HCT116 (cell line): ENCODE results near the gene FAM168A. TPM values are rescaled to one million over a fixed set of nuclear protein-coding genes. Genes with fewer than 3 reads are reported as not detected.

Source experiments
- ATAC-seq: fragments of 200-7000 bp; cut with Tn5 transposase; 2 replicates; pipeline ENCODE4 v1.9.1; 2020; ENCODE audit warnings: mild to moderate bottlenecking, moderate library complexity
- BruUV-seq: library from RNA; stranded (reverse); fragments of 400-500 nt; replicated peaks from 2 replicates; lab custom pipeline; 2021; lab: Mats Ljungman, UMichigan
- CTCF ChIA-PET: fragments of 300-600 bp; sonication (Branson Sonifier 250); formaldehyde crosslinking; loops from one replicate; lab custom pipeline; 2021; ENCODE audit warnings: antibody characterized with exemption; lab: Charles Lee
- POLR2A ChIA-PET: fragments of 300-600, 350-600 bp; sonication (Branson Sonifier 250); formaldehyde crosslinking; loops from one replicate; lab custom pipeline; 2021; ENCODE audit warnings: antibody characterized with exemption; lab: Charles Lee
- RAD21 ChIA-PET, 2 experiments: fragments of 300-600 bp; sonication (Branson Sonifier 250); formaldehyde crosslinking; loops; one replicate each; lab custom pipeline; 2023; ENCODE audit warnings: low total read pairs in 2 of 2; ENCODE audit not compliant: uncharacterized antibody in 2 of 2, unreplicated experiment in 2 of 2, low non-redundant PET in 1 of 2; lab: Charles Lee
- DNase-seq: peaks from one replicate; pipeline ENCODE4 v3.0.0-alpha.2; 2010; ENCODE audit warnings: low read depth, low spot score
- H2AFZ ChIP-seq: fragments of 200-600 bp; shearing (Covaris generic), sonication (generic); 2 replicates; pipeline ENCODE4 v1.6.1; 2017; ENCODE audit warnings: low read depth, mixed run types, mixed read lengths, antibody characterized with exemption, low read length; ENCODE audit not compliant: poor library complexity, severe bottlenecking
- H3K27ac ChIP-seq: 2 replicates; pipeline ENCODE4 v1.5.1; 2012; ENCODE audit warnings: low read depth, low read length
- H3K27me3 ChIP-seq: fragments of 200-600 bp; sonication (generic); 2 replicates; pipeline ENCODE4 v1.6.1; 2016; ENCODE audit warnings: mixed run types, low read length, mixed read lengths; ENCODE audit not compliant: insufficient read depth
- H3K36me3 ChIP-seq, 2 experiments: fragments of 200-500 bp in 1 of 2; fragments of 200-600 bp in 1 of 2; sonication (Bioruptor generic) in 1 of 2; sonication (generic) in 1 of 2; 2 replicates each; pipeline versions ENCODE4 v1.5.1 to v1.6.1; 2014 to 2016; ENCODE audit warnings: low read length in 2 of 2, inconsistent platforms in 1 of 2, mixed read lengths in 1 of 2, mixed run types in 1 of 2; ENCODE audit not compliant: insufficient read depth in 2 of 2, control insufficient read depth in 1 of 2
- H3K4me1 ChIP-seq, 2 experiments: fragments of 200-600 bp in 1 of 2; sonication (generic) in 1 of 2; 2 replicates each; pipeline versions ENCODE4 v1.5.1 to v1.6.1; 2012 to 2017; ENCODE audit warnings: low read length in 2 of 2, inconsistent platforms in 1 of 2, mild to moderate bottlenecking in 1 of 2, mixed read lengths in 1 of 2, mixed run types in 1 of 2, moderate library complexity in 1 of 2; ENCODE audit not compliant: insufficient read depth in 2 of 2, control insufficient read depth in 1 of 2
- H3K4me2 ChIP-seq: fragments of 200-600 bp; sonication (generic); 2 replicates; pipeline ENCODE4 v1.6.1; 2017; ENCODE audit warnings: mixed run types, low read length, mixed read lengths
- H3K4me3 ChIP-seq, 2 experiments: fragments of 200-600 bp in 1 of 2; sonication (generic) in 1 of 2; replicated peaks in 1 of 2; 2 replicates each; pipeline ENCODE4 v1.5.1; 2011 to 2016; ENCODE audit warnings: low read length in 2 of 2, control low read depth in 1 of 2, low read depth in 1 of 2, mild to moderate bottlenecking in 1 of 2, mixed read lengths in 1 of 2, mixed run types in 1 of 2
- H3K79me2 ChIP-seq: fragments of 200-600 bp; sonication (generic); 2 replicates; pipeline ENCODE4 v1.6.1; 2017; ENCODE audit warnings: mild to moderate bottlenecking, mixed run types, low read length, moderate library complexity, mixed read lengths; ENCODE audit not compliant: insufficient read depth
- H3K9ac ChIP-seq: fragments of 200-600 bp; sonication (generic); 2 replicates; pipeline ENCODE4 v1.6.1; 2016; ENCODE audit warnings: low read length, mixed read lengths
- H3K9me2 ChIP-seq: fragments of 200-600 bp; sonication (generic), shearing (Covaris generic); 2 replicates; pipeline ENCODE4 v1.6.1; 2017; ENCODE audit warnings: mixed run types, mild to moderate bottlenecking, moderate library complexity; ENCODE audit not compliant: insufficient read depth
- H3K9me3 ChIP-seq, 2 experiments: fragments of 200-500 bp in 1 of 2; fragments of 200-600 bp in 1 of 2; sonication (Bioruptor generic) in 1 of 2; sonication (generic) in 1 of 2; 2 replicates each; pipeline ENCODE4 v1.6.1; 2014 to 2017; ENCODE audit warnings: low read length in 2 of 2, mixed read lengths in 2 of 2, inconsistent platforms in 1 of 2, low read depth in 1 of 2, mild to moderate bottlenecking in 1 of 2, mixed run types in 1 of 2, moderate library complexity in 1 of 2; ENCODE audit not compliant: control insufficient read depth in 1 of 2, insufficient read depth in 1 of 2
- H4K20me1 ChIP-seq: fragments of 200-600 bp; sonication (generic), shearing (Covaris generic); 2 replicates; pipeline ENCODE4 v1.6.1; 2017; ENCODE audit warnings: mixed run types, mild to moderate bottlenecking, moderate library complexity; ENCODE audit not compliant: insufficient read depth
- CEBPB ChIP-seq: IDR thresholded peaks from 2 replicates; pipeline ENCODE4 v1.6.1; 2012; ENCODE audit warnings: low read depth
- EGR1 ChIP-seq: IDR thresholded peaks from 2 replicates; pipeline ENCODE4 v1.6.1; 2012; ENCODE audit warnings: low read depth
- ELF1 ChIP-seq: IDR thresholded peaks from 2 replicates; pipeline ENCODE4 v1.6.1; 2012; ENCODE audit warnings: low read depth, borderline replicate concordance
- EZH2phosphoT487 ChIP-seq: fragments of 200-600 bp; IDR thresholded peaks from 2 replicates; pipeline ENCODE4 v1.6.1; 2018; ENCODE audit warnings: antibody characterized with exemption, borderline replicate concordance
- JUND ChIP-seq: IDR thresholded peaks from 2 replicates; pipeline ENCODE4 v1.6.1; 2012
- POLR2A ChIP-seq: IDR thresholded peaks from 2 replicates; pipeline ENCODE4 v1.7.0; 2011; ENCODE audit warnings: borderline replicate concordance; ENCODE audit not compliant: insufficient read depth, insufficient read length; ENCODE audit errors: extremely low read depth
- POLR2AphosphoS5 ChIP-seq: IDR thresholded peaks from 2 replicates; pipeline ENCODE4 v1.6.1; 2011; ENCODE audit warnings: mild to moderate bottlenecking, low read depth, low read length, moderate library complexity
- RAD21 ChIP-seq: IDR thresholded peaks from 2 replicates; pipeline ENCODE4 v1.6.1; 2012; ENCODE audit warnings: low read depth, mild to moderate bottlenecking
- SP1 ChIP-seq: IDR thresholded peaks from 2 replicates; pipeline ENCODE4 v1.6.1; 2012; ENCODE audit warnings: low read depth
- SRF ChIP-seq: IDR thresholded peaks from 2 replicates; pipeline ENCODE4 v1.6.1; 2012; ENCODE audit warnings: low read depth
- YY1 ChIP-seq: IDR thresholded peaks from 2 replicates; pipeline ENCODE4 v1.6.1; 2011; ENCODE audit warnings: low read length, low read depth, moderate library complexity, mild to moderate bottlenecking; ENCODE audit not compliant: insufficient replicate concordance; ENCODE audit errors: extremely low read depth
- ZFX ChIP-seq: fragments of 450-650 bp; IDR thresholded peaks from 2 replicates; pipeline ENCODE4 v1.6.1; 2017
- intact Hi-C: fragments of 100-400 bp; cut with micrococcal nuclease; formaldehyde crosslinking; loops from 2 replicates; pipeline ENCODE4 v1.10.0; 2022
- total RNA-seq: library from RNA; stranded (reverse); gene quantifications from one replicate; pipeline ENCODE4 v1.2.1, GENCODE V29; 2021; ENCODE audit not compliant: unreplicated experiment
- TF ChIP-seq, protein P1 (sequence below): IDR thresholded peaks from 2 replicates; pipeline ENCODE4 v1.6.1; 2012; ENCODE audit warnings: low read depth
- TF ChIP-seq, protein P2 (sequence below): IDR thresholded peaks from 2 replicates; pipeline ENCODE4 v1.6.1; 2012
- TF ChIP-seq, protein P3 (sequence below), 3 experiments: fragments of 200-600 bp in 1 of 3; sonication (generic) in 1 of 3; IDR thresholded peaks in 2 of 3; conservative IDR thresholded peaks in 1 of 3; 2 replicates each; pipeline ENCODE4 v1.5.1; 2012 to 2017; ENCODE audit warnings: low read depth in 2 of 3, low read length in 2 of 3, antibody characterized with exemption in 1 of 3, borderline replicate concordance in 1 of 3, control low read depth in 1 of 3, mild to moderate bottlenecking in 1 of 3, mixed read lengths in 1 of 3, mixed run types in 1 of 3, moderate library complexity in 1 of 3; ENCODE audit not compliant: insufficient read depth in 1 of 3
- TF ChIP-seq, protein P4 (sequence below): IDR thresholded peaks from 2 replicates; pipeline ENCODE4 v1.6.1; 2012

The FAM168A gene
- total RNA-seq, 1 experiment from 2014 or later, result 31.5 TPM

DNA sequence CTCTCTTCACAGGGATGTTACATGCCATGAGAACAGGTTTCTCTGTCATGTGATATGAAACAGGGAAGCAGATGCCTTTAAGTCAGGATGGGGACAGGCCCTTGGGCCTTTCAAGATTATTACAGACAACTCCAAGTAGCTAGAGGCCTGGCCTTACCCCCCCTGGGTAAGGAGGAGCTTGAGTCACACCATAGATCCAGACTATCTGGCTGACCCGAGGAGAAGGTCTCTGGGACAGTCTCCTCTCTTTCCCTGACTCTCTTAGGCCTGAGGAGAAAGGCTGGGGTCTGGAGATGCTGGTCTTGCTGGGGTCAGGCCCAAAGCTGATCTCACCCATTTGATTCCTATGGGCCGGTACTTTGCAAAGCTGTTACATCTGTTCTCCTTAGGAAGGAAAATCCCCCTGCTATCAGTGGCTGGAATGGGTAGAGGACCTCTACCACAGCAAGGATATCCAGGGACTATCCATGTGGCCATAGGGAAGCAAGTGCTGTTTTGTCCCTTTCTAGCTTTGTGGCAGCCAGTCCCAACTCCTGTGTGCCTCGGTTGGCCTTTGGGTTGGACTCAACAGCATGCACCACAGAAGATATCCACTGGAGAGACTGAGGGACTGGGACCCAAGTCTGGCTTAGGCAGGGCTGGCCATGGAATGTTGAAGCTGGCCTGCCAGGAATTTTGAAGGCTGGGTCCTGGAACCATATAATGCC is 196.5 kb downstream of the FAM168A start (continued):
- TF ChIP-seq, protein P1, sequence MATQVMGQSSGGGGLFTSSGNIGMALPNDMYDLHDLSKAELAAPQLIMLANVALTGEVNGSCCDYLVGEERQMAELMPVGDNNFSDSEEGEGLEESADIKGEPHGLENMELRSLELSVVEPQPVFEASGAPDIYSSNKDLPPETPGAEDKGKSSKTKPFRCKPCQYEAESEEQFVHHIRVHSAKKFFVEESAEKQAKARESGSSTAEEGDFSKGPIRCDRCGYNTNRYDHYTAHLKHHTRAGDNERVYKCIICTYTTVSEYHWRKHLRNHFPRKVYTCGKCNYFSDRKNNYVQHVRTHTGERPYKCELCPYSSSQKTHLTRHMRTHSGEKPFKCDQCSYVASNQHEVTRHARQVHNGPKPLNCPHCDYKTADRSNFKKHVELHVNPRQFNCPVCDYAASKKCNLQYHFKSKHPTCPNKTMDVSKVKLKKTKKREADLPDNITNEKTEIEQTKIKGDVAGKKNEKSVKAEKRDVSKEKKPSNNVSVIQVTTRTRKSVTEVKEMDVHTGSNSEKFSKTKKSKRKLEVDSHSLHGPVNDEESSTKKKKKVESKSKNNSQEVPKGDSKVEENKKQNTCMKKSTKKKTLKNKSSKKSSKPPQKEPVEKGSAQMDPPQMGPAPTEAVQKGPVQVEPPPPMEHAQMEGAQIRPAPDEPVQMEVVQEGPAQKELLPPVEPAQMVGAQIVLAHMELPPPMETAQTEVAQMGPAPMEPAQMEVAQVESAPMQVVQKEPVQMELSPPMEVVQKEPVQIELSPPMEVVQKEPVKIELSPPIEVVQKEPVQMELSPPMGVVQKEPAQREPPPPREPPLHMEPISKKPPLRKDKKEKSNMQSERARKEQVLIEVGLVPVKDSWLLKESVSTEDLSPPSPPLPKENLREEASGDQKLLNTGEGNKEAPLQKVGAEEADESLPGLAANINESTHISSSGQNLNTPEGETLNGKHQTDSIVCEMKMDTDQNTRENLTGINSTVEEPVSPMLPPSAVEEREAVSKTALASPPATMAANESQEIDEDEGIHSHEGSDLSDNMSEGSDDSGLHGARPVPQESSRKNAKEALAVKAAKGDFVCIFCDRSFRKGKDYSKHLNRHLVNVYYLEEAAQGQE, result no peak
- TF ChIP-seq POLR2A (no peak), SP1 (no peak), EZH2phosphoT487 (no peak), ELF1 (no peak)

DNA sequence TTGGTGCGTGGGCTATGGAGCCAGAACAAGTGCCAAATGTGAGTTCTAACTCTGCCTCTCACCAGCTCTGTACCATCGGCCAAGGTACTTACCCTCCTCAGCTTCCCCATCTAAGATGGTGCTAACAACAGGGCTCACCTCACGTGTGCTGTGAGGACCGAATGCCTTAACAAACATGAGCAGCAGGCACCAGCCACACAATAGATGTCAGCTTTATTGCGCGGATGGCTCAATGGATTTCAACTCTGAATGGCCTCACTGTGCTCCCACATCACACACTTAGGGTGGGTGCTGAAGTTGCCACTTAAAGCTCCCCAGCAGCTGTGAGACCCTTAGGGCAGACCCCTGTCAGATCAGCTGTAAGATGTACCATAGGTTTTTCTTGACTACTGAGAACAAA is 197.6 kb downstream of the FAM168A start:
- H3K4me1 ChIP-seq, result no peaks in the 10 kb centered on the region

More for the DNA sequence above, 197.6 kb downstream of the FAM168A start:
- ChIA-PET POLR2A (no interaction called here), RAD21 (no interaction called here), CTCF (interaction anchor here (0.8 to 1.7 kb wide), 3 partner anchors 49 to 531 kb away, joined by 3 to 6 read pairs (median 4); no protein-coding TSS in a partner anchor)
- Histone ChIP-seq H2AFZ (no peak overlapping the region), H3K4me2 (no peak overlapping the region), H3K9me2 (no peaks in the 10 kb centered on the region), H3K9ac (no peak overlapping the region), H3K79me2 (no peaks in the 10 kb centered on the region), H3K4me3 (no peak overlapping the region), H3K36me3 (no peaks in the 10 kb centered on the region; a peak in 2 of 4 replicates), H3K27ac (no peak overlapping the region), H4K20me1 (no peaks in the 10 kb centered on the region), H3K27me3 (no peaks in the 10 kb centered on the region), H3K9me3 (no peaks in the 10 kb centered on the region)
- DNase-seq (no peak), ATAC-seq (no peak)
- TF ChIP-seq, protein P2, sequence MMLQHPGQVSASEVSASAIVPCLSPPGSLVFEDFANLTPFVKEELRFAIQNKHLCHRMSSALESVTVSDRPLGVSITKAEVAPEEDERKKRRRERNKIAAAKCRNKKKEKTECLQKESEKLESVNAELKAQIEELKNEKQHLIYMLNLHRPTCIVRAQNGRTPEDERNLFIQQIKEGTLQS, result no peak
- TF ChIP-seq SRF (no peak), JUND (no peak), EGR1 (no peak), POLR2AphosphoS5 (no peak), RAD21 (no peak), CEBPB (no peak), ZFX (no peak), YY1 (no peak), EZH2phosphoT487 (no peak)
- TF ChIP-seq, protein P3, sequence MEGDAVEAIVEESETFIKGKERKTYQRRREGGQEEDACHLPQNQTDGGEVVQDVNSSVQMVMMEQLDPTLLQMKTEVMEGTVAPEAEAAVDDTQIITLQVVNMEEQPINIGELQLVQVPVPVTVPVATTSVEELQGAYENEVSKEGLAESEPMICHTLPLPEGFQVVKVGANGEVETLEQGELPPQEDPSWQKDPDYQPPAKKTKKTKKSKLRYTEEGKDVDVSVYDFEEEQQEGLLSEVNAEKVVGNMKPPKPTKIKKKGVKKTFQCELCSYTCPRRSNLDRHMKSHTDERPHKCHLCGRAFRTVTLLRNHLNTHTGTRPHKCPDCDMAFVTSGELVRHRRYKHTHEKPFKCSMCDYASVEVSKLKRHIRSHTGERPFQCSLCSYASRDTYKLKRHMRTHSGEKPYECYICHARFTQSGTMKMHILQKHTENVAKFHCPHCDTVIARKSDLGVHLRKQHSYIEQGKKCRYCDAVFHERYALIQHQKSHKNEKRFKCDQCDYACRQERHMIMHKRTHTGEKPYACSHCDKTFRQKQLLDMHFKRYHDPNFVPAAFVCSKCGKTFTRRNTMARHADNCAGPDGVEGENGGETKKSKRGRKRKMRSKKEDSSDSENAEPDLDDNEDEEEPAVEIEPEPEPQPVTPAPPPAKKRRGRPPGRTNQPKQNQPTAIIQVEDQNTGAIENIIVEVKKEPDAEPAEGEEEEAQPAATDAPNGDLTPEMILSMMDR (IDR thresholded peaks at IDR 0.05 in 2 of 3, conservative IDR thresholded peaks at IDR 0.05 in 1 of 3; ENCODE audit: borderline replicate concordance in 1 of 3, insufficient read depth in 1 of 3, low read depth in 2 of 3, low read length in 2 of 3), result no peak
- TF ChIP-seq, protein P4, sequence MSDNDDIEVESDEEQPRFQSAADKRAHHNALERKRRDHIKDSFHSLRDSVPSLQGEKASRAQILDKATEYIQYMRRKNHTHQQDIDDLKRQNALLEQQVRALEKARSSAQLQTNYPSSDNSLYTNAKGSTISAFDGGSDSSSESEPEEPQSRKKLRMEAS, result no peak
- intact Hi-C loops, result no loop called here
- BruUV-seq, result no TSS peak
